HG03045 (cell line): ENCODE results near the gene OSBPL1A.

ENCODE experiments used
- ATAC-seq: cut with Tn5 transposase; IDR thresholded peaks from one replicate; pipeline ENCODE4 v1.9.1; 2021; ENCODE audit warnings: mild to moderate bottlenecking, moderate library complexity; ENCODE audit not compliant: unreplicated experiment

Gene OSBPL1A

DNA sequence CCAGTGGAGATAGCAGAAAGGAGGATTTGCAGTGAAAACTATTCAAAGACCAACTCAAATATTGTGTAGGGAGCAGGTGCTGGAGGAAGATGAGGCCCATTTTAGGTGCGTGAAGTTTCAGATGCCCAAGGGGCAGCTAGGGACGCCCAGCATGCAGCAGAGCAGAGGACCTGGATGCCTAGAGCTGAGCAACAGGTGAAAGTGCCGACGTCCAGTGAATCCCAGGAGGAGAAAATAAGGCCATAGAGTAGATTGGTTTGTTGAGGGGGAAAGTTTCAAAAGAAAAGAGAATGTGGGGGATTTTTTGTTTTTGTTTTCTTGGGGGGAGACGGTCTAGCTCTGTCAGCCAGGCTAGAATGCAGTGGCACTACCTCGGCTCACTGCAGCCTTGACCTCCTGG, 53.1 kb downstream of the OSBPL1A start:
- ATAC-seq: no peak

DNA sequence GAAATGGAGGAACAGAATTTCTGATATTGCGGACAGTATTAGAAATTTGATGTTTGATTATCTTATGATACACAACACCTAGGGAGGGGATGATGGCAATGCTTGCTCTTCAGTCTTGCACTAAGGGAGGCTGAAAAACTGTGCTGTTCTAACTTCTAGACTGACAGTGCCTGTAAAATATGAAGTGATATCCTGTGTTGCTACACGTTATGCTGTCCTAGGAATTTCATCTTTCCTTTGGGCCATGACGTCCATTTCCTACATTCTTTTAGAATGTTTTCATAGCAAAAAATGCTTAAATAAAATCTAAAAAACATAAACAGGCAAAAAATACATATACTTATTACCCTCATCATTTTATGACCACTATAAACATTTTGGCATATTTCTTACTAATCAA, 55.3 kb downstream of the OSBPL1A start:
- ATAC-seq: no peak

DNA sequence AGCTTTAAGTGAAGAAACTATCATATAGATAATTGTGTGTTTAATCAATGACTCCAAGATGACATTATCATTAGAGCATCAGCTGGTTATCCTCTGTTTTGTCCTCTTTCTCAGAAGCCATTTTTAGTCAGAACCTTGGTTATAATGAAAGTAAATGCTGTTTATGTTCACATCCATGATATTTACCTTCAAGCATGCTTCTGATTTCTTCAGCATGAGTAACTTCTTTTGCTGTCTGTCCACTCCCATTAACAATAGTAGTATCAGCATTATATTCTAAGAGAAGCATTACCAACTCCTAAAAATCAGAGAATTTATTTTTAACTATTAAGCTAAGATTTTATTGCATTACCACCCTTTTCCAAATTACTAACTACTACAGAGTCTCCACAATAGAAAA, 56.3 kb downstream of the OSBPL1A start:
- no peak for ATAC-seq

DNA sequence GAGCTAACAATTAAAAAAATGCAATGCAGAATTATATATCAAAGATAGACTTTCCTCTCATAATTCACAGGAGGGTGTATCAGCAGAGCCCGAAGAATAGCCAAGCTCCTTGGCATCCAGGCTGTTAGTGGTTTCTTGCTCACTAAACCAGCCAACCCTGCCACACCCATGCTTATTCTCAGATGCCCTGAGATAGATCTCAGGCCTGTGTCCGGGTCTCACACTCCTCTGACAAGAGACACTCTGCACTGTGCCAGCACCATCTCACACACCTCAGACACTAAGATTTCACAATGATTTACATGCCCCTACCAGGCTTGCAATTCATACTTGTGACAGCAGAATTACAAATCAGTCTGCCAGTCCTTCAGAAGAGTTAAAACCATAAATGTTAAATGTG, 64.5 kb downstream of the OSBPL1A start:
- ATAC-seq: no peak

DNA sequence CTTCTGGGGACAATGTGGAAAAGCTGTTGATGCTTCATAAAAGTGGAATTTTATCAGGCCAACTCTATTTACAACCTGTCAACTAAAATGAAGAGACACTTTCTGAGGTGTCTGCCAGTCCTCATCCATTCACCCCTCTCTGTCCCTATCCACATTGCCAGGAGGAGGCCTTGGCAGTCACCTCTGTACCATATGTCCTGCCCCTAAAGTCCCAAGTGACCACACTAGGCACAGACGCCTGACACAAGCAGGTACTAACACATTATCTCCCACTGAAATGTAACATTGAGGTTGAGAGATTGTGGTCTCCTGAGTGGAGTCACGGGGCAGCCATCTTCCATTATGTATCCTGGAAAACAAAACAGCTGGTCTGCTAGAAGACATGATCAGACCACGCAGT, 71.4 kb downstream of the OSBPL1A start:
- no peak for ATAC-seq

DNA sequence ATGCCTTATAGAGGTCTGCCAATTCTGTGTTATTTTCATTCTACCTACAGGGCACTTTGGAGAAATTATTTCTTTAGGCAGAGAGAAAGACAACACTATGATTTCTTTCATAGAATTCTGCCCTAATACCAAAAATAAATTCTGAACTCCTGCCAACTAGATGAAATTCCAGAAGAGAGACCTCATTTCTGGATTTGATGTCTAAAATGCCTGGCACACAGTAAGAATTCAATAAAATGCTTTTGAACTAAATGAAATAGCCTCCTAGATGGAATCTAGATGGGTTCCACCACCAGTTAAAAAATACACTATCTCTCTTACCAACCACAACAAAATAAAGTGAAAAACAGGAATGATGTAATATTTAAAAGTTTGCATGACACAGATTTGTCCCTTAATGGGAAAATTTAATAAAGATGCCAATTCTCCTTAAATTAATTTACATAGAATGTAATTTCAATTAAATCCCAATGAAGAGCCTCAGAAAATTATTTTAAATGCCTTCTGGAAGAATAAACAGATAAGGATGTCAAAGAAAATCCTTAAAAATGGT, 75.0 kb downstream of the OSBPL1A start:
- no peak for ATAC-seq

DNA sequence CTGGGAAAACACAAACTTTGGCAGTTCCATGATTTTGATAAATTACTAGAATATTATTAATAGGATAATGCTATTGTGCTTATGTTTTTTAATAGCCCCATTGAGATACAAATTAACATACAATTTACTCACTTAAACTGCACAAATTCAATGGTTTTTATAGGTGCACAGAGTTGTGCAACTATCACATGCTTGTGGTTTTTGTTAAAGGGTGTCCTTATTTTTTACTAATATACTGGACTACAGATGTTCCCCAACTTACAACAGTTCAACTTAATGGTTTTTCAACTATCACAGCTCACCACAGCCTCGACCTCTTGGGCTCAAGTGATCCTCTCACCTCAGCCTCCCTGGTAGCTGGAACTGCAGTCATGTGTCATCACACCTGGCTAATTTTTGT, 76.6 kb downstream of the OSBPL1A start:
- ATAC-seq: no peak

DNA sequence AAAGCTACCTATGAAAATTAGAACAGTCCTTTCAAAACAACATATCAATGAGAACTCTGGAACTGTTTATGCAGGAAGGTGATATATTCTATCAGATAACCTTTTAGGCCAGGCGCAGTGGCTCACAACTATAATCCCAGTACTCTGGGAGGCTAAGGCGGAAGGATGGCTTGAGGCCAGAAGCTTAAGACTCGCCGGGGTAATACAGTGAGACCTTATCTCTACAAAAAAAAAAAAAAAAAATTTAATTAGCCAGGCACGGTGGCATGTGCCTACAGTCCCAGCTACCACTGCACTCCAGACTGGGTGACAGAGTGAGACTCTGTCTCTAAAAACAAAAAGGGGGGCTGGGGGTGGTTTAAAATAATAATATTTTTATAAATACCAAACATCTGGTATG, 77.9 kb downstream of the OSBPL1A start:
- ATAC-seq: no peak

DNA sequence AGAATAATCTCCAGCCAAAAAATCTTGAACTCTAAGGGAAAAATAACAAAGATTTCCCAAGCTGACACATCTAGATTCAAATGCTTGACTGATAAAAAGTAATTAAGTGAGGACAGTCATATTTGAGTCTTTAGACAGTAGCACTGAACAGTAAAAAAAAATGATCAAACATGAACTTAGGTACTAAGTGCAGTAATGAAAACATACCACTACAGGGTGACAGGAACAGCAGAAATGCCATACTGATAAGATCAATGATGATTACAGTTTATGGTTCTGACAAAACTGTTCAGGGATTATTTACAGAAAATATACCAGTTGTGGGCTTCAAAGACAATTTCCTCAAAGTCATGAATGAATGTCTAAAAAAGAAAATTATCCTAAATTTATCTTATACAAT, 80.3 kb downstream of the OSBPL1A start:
- no peak for ATAC-seq

DNA sequence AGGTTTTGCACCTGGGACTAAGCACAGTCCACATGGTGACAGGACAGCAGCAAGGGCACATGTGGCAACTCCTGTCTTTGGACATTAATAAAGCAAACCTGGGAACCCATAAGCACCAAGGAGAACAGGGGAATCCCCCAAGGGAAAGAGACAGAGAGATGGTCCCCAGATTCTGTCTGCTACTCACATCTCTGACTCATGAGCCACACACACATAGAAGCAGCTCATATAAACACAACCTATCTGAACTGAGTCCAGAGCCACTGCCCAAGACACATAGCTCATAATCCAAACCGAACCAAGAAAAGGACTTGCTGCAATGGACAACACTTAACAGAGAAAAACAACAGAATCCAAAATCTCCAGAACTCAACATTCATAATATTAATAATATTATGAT, 82.5 kb downstream of the OSBPL1A start:
- no peak for ATAC-seq

DNA sequence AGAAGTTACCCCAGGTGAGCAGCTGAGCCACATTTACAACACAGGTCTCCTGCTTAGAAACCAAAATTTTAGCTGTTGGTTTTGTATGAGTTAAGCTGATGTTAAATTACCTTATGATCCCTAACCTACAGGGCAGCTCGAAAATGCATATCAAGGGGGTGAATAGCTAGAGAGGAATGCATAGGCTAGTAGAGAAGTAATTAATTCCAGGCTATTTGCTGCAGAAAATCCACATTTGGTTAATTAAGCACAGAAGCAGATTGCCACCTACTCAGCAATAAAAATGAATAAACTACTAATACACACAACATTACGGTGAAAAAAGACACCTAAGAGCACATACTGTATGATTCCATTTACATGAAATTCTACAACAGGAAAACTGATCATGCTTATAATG, 91.4 kb downstream of the OSBPL1A start:
- ATAC-seq: no peak

DNA sequence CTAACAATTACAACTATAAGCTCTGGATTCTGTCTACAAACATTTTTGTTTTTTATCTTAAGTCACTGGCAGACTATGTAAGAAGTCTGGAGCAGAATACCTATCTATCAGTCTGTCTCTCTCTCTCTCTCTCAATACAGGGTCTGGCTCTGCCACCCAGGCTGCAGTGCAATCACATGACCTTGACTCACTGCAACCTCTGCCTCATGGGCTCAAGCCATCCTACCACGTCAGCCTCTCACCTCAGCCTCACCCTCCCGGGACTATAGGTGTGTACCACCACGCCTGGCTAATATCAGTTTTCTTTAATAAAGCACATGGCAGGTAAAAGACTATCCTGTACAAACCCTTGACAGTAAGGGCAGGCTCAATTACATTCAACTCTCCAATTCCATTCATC, 96.9 kb downstream of the OSBPL1A start:
- ATAC-seq: no peak

DNA sequence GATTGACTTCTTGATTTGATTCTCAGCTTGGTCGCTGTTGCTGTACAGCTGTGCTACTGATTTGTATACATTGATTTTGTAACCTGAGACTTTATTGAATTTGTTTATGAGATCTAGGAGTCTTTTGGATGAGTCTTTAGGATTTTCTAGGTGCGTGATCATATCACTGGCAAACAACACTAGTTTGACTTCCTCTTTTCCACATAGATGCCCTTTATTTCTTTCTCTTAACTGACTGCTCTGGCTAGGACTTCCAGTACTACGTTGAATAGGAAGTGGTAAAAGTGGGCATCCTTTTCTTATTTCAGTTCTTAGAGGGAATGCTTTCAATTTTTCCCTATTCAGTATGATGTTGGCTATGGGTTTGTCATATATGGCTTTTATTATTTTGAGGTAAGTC, 101.3 kb downstream of the OSBPL1A start:
- no peak for ATAC-seq

DNA sequence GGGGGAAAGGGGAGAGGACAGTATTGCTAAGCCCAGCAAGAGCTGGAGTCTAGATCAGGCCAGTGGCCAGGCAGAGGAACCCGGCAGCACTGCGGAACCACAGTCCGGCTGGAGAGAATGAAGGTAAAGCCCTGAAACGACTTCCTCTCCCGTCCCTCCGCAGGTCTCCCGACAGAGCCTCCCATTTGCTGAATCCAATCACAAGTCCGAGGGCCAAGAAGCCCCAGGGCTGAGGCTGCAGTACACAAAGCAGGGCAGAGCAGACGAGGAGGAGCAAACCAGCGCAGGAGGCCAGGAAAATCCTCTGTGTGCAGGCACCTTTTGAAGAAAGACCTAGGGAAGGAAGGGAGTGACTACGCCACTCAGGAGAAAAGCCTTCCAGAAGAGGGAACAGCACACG, 104.4 kb downstream of the OSBPL1A start:
- ATAC-seq: no peak

DNA sequence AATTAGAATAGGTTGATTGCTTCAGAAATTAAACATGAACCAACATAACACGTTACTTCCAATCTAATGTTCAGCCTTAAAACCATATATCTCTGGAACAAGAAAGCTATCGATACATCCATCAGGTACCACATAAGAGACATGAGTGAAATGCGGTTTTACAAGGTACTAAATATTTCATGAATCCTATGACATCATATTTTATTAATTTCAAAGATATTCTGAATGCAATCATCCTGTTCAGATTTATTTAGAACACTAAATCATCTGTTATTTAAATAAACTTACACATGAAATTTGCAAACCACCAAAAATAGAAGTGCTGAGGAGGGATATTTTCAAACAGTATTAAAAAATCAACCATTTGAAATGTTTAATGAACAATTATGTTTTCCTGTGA, 119.0 kb downstream of the OSBPL1A start:
- no peak for ATAC-seq

DNA sequence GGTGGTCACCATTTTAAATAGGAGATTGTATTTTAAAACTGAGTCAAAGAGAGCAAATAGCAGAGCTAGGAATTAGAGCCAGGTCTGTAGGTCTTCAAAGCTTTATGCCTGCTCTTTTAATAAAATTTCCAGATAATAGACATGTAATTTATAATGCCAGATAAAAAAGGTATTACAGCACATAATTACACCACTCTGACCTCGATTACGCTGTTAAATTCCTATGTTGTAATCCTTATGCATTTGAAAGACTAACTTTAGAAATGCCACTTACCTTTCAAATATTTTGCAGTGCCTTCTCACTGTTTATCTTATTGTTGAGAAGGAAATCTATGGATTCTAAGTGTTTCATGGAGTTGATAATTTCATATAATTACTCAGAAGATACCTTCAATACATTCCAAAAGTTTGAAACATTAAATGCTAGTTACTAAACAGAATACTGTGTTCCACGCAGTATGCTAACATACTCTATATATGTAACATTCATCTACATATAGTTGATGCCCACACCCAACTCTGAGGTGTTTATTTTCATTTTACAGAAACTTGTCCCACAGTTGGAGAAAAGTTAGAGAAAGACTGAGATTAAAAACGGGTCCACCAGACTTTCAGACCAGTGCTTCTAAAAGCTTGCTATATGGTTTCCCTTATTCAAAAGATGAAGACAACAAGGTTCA, 120.0 kb downstream of the OSBPL1A start:
- no peak for ATAC-seq

DNA sequence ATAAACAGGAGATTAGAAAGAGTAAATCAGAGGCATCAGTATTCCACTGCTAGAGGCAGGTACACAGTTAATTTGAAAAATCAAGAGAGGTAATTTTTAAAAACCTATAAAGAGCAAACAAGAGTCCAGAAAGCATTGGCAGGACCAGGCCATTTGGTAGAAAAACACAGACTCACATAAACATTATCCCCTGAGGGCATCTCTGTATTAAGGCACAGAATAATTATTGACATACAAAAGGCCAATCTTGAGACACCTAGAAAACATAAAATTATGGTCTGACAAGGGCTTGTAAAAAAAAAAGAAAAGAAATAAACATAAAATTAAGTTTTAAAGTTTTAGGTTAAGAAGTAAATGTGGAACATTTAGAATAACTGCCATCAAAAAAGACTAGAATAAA, 120.6 kb downstream of the OSBPL1A start:
- ATAC-seq: no peak

DNA sequence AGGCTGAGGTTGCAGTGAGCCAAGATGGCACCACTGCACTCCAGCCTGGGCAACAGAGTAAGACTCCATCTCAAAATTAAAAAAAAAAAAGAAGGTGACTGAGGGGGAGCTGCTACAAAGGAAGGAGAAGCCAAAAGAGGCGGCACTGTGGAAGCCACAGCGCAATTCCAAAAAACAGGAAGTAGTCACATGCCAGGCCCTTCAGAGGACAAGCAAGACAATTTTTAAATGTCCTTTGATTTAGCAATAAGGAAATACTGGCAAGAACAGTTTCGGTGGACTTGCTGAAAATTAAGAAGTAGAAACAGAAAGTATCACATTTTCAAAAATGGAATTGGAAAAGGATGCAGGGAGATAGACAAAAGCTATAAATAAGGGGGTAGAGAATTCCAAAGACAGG, 122.8 kb downstream of the OSBPL1A start:
- ATAC-seq: no peak

DNA sequence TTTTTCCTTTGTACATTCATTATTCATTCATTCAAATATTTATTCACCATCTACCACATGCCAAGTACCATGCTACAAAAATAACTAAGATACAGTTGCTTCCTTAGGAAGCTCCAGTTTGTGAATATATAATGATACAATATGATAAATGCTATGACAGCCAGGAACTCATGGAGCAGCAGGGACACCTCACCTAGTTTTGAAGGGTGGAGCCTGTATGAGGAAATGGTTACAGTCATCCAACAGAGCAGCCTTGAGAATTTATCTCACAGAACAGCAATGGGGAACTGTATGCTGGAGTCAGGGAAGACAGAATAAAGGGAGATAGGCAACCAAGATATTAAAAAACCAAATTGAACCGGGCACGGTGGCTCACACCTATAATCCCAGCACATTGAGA, 124.0 kb downstream of the OSBPL1A start:
- no peak for ATAC-seq

DNA sequence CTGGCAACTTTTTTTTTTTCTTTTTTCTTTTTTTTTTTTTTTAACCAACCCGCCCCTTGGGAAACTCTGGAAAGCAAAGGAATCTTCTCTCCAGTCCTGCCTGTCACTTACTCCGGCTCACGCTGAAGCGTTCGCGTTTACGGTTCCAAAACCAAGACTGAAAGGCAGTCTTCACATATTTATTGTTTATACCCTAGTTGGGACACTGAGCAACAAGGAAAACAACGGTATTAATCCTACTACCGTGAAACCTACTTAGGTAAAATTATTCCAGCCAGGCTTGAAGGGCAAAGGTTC, 125.4 kb downstream of the OSBPL1A start:
- no peak for ATAC-seq

DNA sequence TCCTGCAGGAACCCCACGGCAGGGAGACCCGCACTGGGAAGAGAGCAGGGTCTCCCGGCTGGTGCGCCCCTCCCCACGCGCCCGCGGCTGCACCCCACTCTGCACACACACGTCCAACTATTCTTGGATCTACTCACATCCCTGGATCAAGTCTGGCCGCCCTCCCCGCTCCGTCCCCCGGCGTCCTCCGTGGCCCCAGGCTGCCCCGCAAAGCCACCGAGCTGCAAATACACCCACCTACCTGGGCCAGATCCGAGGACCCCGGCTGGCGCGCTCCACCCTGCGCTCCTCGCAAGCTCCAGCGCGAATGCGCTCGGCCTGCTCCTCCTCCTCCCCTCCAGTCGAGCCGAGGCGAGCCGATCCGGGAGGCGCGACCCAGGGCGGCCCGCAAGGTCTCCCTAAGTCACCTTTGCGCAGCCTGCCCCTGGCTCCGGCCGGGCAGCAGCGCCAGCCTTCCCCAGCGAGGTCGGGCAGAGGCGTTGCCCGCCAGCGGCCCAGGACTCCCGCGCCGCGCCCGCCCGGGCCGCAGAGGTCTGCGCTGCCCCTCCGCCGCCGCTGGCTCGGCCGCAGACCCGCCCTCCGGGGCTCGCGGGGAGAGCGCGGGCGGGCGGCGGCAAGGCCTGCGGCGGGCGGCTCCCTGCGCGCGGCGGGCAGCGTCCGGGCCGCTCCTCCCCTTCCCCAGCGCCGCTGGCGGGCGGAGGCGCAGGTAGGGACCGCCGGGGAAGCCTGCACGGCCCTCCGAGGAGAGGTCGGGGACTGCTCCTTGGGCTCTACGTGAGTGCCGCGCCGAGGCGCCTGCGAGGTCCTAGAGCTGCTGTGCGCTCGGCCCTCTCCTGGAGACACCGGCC, 126.0 kb downstream of the OSBPL1A start:
- ATAC-seq: no peak

DNA sequence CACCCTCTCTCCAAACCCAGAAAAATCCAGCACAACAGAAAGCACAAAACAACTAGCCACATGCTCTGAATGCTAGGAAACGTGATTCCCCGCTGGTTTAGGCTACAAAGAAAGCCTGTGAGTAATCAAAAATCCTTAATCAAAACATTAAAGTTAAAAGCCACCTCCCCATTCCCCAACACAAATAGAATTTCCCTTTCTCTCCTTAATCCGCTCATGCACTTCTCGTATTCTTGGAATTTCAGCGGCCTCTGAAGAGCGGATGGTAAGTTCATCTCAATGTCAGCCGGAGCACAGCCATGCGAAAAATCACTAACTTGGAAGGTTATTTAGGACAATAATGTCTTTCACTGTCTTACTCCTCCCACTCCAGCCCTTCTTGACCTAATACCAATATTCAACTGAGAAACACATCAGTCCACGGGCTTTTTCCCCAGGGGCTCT, 126.7 kb downstream of the OSBPL1A start:
- no peak for ATAC-seq
